Thoracic aorta (tissue), 2 donors: ENCODE results near the gene PLCB1. TPM values are rescaled to one million over a fixed set of nuclear protein-coding genes. Genes with fewer than 3 reads are reported as not detected.
"Not testable (repeated sequence)": the region's sequence is repeated elsewhere in the genome, so short reads cannot be mapped to it uniquely, and the experiment has no call there.

ENCODE experiments used
- ATAC-seq: fragments of 150-250 bp; one replicate; pipeline ENCODE4 v1.8.0; 2017; ENCODE audit warnings: low read depth; ENCODE audit not compliant: insufficient number of reproducible peaks, low FRiP score
- DNase-seq: peaks from one replicate; pipeline ENCODE4 v3.0.0-alpha.2; 2020; ENCODE audit warnings: low spot score
- H3K27ac ChIP-seq, 2 donors: fragments of 200-600 bp; sonication (generic); 1 replicate in 1 of 2; 2 replicates in 1 of 2; pipeline ENCODE4 v1.5.1; 2016; ENCODE audit warnings: mild to moderate bottlenecking in 2 of 2, moderate library complexity in 2 of 2
- H3K27me3 ChIP-seq: fragments of 200-600 bp; sonication (generic); replicated peaks from 2 replicates; pipeline ENCODE4 v1.6.0; 2016; ENCODE audit warnings: mild to moderate bottlenecking; ENCODE audit not compliant: insufficient read depth
- H3K36me3 ChIP-seq: fragments of 200-600 bp; sonication (generic); one replicate; pipeline ENCODE4 v1.5.1; 2016
- H3K4me1 ChIP-seq, 2 donors: fragments of 200-600 bp; sonication (generic); 1 replicate in 1 of 2; 2 replicates in 1 of 2; pipeline versions ENCODE4 v1.5.1 to v1.6.0; 2016; ENCODE audit warnings: low read depth in 2 of 2, mild to moderate bottlenecking in 1 of 2; ENCODE audit not compliant: control insufficient read depth in 1 of 2
- H3K4me3 ChIP-seq: fragments of 200-600 bp; sonication (generic); 2 replicates; pipeline ENCODE4 v1.5.1; 2016; ENCODE audit warnings: mild to moderate bottlenecking
- H3K9me3 ChIP-seq: fragments of 200-600 bp; sonication (generic); 2 replicates; pipeline ENCODE4 v1.5.1; 2016
- CTCF ChIP-seq: fragments of 200-600 bp; sonication (generic); IDR thresholded peaks from one replicate; pipeline ENCODE4 v1.5.1; 2019; ENCODE audit warnings: antibody characterized with exemption
- total RNA-seq, 2 donors: library from RNA; depleted of rRNA; stranded (reverse); fragments of >200 nt; gene quantifications; one replicate each; pipeline versions ENCODE4 v1.1.0 to v1.2.3, GENCODE V29; 2016

Gene PLCB1
- total RNA-seq, 2 donors from 2014 or later = 10.8 to 16.3 TPM

DNA sequence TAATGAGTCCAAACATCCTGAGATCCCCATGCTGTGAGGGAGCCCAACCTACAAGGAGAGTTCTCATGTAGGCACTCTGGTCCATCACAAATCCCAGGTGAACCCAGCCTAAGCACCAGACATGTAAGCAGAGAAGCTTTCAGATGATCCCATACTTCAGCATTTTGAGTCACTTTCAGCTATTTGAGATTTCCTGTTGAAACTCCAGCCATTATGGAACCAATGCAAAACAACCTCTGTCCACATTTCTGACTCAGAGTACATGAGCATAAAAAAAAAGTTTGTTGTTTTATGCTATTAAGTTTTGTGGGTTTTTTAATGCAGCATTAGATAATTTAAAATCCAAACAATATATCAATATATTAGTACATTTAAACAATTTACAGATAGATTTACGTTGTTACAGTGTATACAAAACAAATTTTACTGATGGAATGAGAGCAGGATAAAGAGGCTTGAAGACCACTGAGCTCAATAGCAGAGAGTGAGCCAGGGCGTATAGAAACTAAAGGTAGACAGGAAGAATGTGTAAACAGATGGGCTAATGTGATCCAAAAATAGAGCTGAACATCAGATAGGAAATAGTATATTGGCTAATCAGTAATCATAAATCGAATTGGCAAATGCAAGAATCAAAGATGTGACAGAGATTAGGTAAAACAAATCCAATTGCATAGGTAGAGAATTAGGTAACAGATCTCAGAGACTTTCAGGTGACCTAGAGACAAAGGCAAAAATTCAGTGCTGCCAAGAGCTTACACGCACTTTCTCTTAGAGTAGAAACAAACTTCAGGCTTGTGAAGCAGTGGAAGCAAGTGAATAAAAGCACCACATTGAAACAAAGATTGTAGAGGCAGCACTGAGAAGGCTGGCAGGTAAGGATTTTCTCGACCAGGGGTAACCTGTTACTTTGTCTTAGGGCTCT is 36.2 kb upstream of the PLCB1 start:
- H3K27me3 ChIP-seq = no peaks in the 10 kb centered on the region
- no peak for DNase-seq
- H3K27ac ChIP-seq = no peak overlapping the region
- H3K36me3 ChIP-seq = no peaks in the 10 kb centered on the region
- H3K9me3 ChIP-seq = no peaks in the 10 kb centered on the region
- peaks cover 3 to 9% of the 10 kb centered on the region in 2 donors for H3K4me1 ChIP-seq
- no peak for TF ChIP-seq CTCF
- no peak for ATAC-seq
- H3K4me3 ChIP-seq = no peak overlapping the region

DNA sequence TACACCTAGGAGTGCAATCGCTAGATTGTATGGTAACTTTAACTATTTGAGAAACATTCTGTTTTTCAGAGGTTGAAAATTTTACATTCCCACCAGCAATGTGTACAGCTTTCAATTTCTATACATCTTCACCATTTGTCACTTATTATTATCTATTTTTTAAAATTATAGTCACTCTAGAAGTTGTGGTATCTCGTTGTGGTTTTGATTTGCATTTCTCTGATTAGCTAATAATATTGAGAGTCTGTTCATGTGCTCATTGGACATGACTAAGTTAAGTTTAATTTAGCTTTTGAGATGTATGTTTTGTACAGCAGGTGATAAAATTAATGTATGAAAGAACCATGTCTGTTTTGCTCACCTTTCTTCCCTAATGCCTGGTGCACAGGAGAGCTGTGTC is 34.8 kb upstream of the PLCB1 start:
- Histone ChIP-seq H3K36me3 (no peaks in the 10 kb centered on the region), H3K27ac (no peak overlapping the region), H3K27me3 (no peaks in the 10 kb centered on the region), H3K9me3 (no peaks in the 10 kb centered on the region), H3K4me1 (peaks cover 3 to 9% of the 10 kb centered on the region in 2 donors), H3K4me3 (no peak overlapping the region)
- TF ChIP-seq CTCF = no peak
- DNase-seq (no peak), ATAC-seq (no peak)

GRCh38 chr20:8104252-8104651 is 27.8 kb upstream of the PLCB1 start:
- no peaks in the 10 kb centered on the region for H3K36me3 ChIP-seq
- H3K4me1 ChIP-seq = no peaks in the 10 kb centered on the region
- ATAC-seq (no peak), DNase-seq (no peak)
- no peak for TF ChIP-seq CTCF
- no peak overlapping the region for H3K4me3 ChIP-seq
- no peak overlapping the region for H3K27ac ChIP-seq
- H3K27me3 ChIP-seq = no peaks in the 10 kb centered on the region
- H3K9me3 ChIP-seq = peaks cover 10% of the 10 kb centered on the region

DNA sequence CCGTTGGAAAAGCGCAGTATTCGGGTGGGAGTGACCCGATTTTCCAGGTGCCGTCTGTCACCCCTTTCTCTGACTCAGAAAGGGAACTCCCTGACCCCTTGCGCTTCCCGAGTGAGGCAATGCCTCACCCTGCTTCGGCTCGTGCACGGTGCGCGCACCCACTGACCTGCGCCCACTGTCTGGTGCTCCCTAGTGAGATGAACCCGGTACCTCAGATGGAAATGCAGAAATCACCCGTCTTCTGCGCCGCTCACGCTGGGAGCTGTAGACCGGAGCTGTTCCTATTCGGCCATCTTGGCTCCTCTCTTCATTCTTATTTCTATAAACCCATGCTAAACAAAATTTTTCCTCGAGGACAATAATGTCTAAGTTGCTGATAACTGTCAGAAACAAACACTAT is 17.5 kb upstream of the PLCB1 start:
- H3K27ac ChIP-seq, H3K4me3 ChIP-seq, H3K27me3 ChIP-seq, H3K4me1 ChIP-seq, H3K36me3 ChIP-seq, H3K9me3 ChIP-seq, DNase-seq, ATAC-seq: not testable (repeated sequence)

- no peak for TF ChIP-seq CTCF
Measured at GRCh38 chr20:8115436-8115835, 16.6 kb upstream of the PLCB1 start.

More at GRCh38 chr20:8115436-8115835, 16.6 kb upstream of the PLCB1 start:
- ATAC-seq = no peak
- Histone ChIP-seq H3K36me3 (no peaks in the 10 kb centered on the region), H3K9me3 (no peaks in the 10 kb centered on the region), H3K4me1 (no peaks in the 10 kb centered on the region), H3K4me3 (no peak overlapping the region), H3K27ac (no peak overlapping the region), H3K27me3 (no peaks in the 10 kb centered on the region)
- DNase-seq = no peak
